ENCODE measurements around the gene LDAF1.
"Not testable (repeated sequence)": the region's sequence is repeated elsewhere in the genome, so short reads cannot be mapped to it uniquely, and the experiment has no call there.

Gene LDAF1

GRCh38 chr16:21158208-21159110, at the start of gene LDAF1:
Gene LDAF1 (plus strand): TSS chr16:21158674. CDS start chr16:21161183, 2,509 bp downstream.
- DNase-seq = peak; percentile 92

- not testable (repeated sequence) for DNase-seq
These were observed 42.9 kb upstream of the LDAF1 start for GRCh38 chr16:21115551-21115950.

- peak; percentile 45 for DNase-seq
These were observed 42.3 kb upstream of the LDAF1 start for GRCh38 chr16:21116148-21116693.

GRCh38 chr16:21117567-21117966, 40.9 kb upstream of the LDAF1 start:
- no peak for DNase-seq

- no peak for DNase-seq
These were observed 37.4 kb upstream of the LDAF1 start for GRCh38 chr16:21120976-21121520.

GRCh38 chr16:21125191-21125590, 33.3 kb upstream of the LDAF1 start:
- DNase-seq = no peak

GRCh38 chr16:21126518-21126917, 32.0 kb upstream of the LDAF1 start:
- no peak for DNase-seq

- no peak for DNase-seq
These were observed 29.5 kb upstream of the LDAF1 start for GRCh38 chr16:21128991-21129390.

GRCh38 chr16:21130811-21131210, 27.7 kb upstream of the LDAF1 start:
- DNase-seq = no peak

GRCh38 chr16:21134053-21134452, 24.4 kb upstream of the LDAF1 start:
- no peak for DNase-seq

GRCh38 chr16:21145738-21146137, 12.7 kb upstream of the LDAF1 start:
- DNase-seq = no peak

- peak; percentile 42 for DNase-seq
These were observed 8.0 kb upstream of the LDAF1 start, which contains the start of gene DNAH3 for GRCh38 chr16:21150375-21151001. Gene DNAH3 (minus strand): TSS chr16:21150846. CDS start chr16:21150319, 527 bp downstream.

- not testable (repeated sequence) for DNase-seq
These were observed 6.1 kb upstream of the LDAF1 start for GRCh38 chr16:21152160-21153030.

- DNase-seq = not testable (repeated sequence)
These were observed 5.2 kb upstream of the LDAF1 start for GRCh38 chr16:21153124-21153729.

- not testable (repeated sequence) for DNase-seq
These were observed 2.5 kb upstream of the LDAF1 start for GRCh38 chr16:21156011-21156410.

GRCh38 chr16:21156767-21157467, 1.6 kb upstream of the LDAF1 start:
- DNase-seq = peak; percentile 35

- DNase-seq = no peak
These were observed 842 bp upstream of the LDAF1 start for GRCh38 chr16:21157632-21158031.

GRCh38 chr16:21159281-21159951, 942 bp downstream of the LDAF1 start:
- no peak for DNase-seq

- no peak for DNase-seq
These were observed 1.8 kb downstream of the LDAF1 start for GRCh38 chr16:21160276-21160675.

- DNase-seq = no peak
These were observed 2.7 kb downstream of the LDAF1 start for GRCh38 chr16:21161211-21161610.

All from RPMI8226 (cell line).